GM23338 (cell line): ENCODE measurements around the gene PXK. TPM values are rescaled to one million over a fixed set of nuclear protein-coding genes. Genes with fewer than 3 reads are reported as not detected.

ENCODE experiments used
- ATAC-seq: fragments of 200-7000 bp; cut with Tn5 transposase; 3 replicates; pipeline ENCODE4 v1.9.1; 2020
- DNase-seq: peaks from one replicate; pipeline ENCODE4 v3.0.0-alpha.2; 2015; ENCODE audit warnings: low spot score
- H2AFZ ChIP-seq: fragments of 200-600 bp; sonication (generic); 2 replicates; pipeline ENCODE4 v1.8.0; 2016; ENCODE audit warnings: antibody characterized with exemption, mild to moderate bottlenecking, moderate library complexity
- H3F3A ChIP-seq: fragments of 200-600 bp; sonication (generic); replicated peaks from 2 replicates; pipeline ENCODE4 v1.8.0; 2017; ENCODE audit warnings: antibody characterized with exemption, mixed run types, low read depth
- H3K27ac ChIP-seq: fragments of 200-600 bp; sonication (generic); 2 replicates; pipeline ENCODE4 v1.6.1; 2016; ENCODE audit warnings: low read depth
- H3K27me3 ChIP-seq: fragments of 200-600 bp; sonication (generic); 2 replicates; pipeline ENCODE4 v1.8.0; 2016; ENCODE audit warnings: mild to moderate bottlenecking, mixed run types, moderate library complexity; ENCODE audit not compliant: insufficient read depth
- H3K36me3 ChIP-seq: fragments of 200-600 bp; sonication (generic); 2 replicates; pipeline ENCODE4 v1.8.0; 2016; ENCODE audit warnings: mild to moderate bottlenecking; ENCODE audit not compliant: insufficient read depth
- H3K4me1 ChIP-seq: fragments of 200-600 bp; sonication (generic); 2 replicates; pipeline ENCODE4 v1.8.0; 2016; ENCODE audit warnings: mild to moderate bottlenecking, moderate library complexity; ENCODE audit not compliant: insufficient read depth
- H3K4me2 ChIP-seq: fragments of 200-600 bp; sonication (generic); 2 replicates; pipeline ENCODE4 v1.7.1; 2017; ENCODE audit warnings: mixed run types
- H3K4me3 ChIP-seq: fragments of 200-600 bp; sonication (generic); 2 replicates; pipeline ENCODE4 v1.6.1; 2016; ENCODE audit warnings: mixed run types
- H3K79me2 ChIP-seq: fragments of 200-600 bp; sonication (generic); replicated peaks from 2 replicates; pipeline ENCODE4 v1.8.0; 2017; ENCODE audit warnings: mild to moderate bottlenecking; ENCODE audit not compliant: insufficient read depth
- H3K9me2 ChIP-seq: fragments of 200-600 bp; sonication (generic); 2 replicates; pipeline ENCODE4 v1.8.0; 2017; ENCODE audit not compliant: insufficient read depth
- H4K20me1 ChIP-seq: fragments of 200-600 bp; sonication (generic); replicated peaks from 2 replicates; pipeline ENCODE4 v1.8.0; 2017; ENCODE audit warnings: mild to moderate bottlenecking; ENCODE audit not compliant: insufficient read depth
- H3K27ac Mint-ChIP-seq: 2 replicates; pipeline ENCODE4 v1.8.0; 2020; ENCODE audit warnings: inconsistent platforms, mild to moderate bottlenecking, moderate library complexity, mixed read lengths
- H3K27me3 Mint-ChIP-seq: 3 replicates; pipeline ENCODE4 v1.8.0; 2022; ENCODE audit warnings: low read depth, mild to moderate bottlenecking, moderate library complexity, mixed read lengths, inconsistent platforms; ENCODE audit not compliant: insufficient read depth, poor library complexity
- H3K36me3 Mint-ChIP-seq: 3 replicates; pipeline ENCODE4 v1.8.0; 2021; ENCODE audit warnings: low read depth, mild to moderate bottlenecking, inconsistent platforms, moderate library complexity, mixed read lengths
- H3K4me1 Mint-ChIP-seq: 3 replicates; pipeline ENCODE4 v1.8.0; 2020; ENCODE audit warnings: mild to moderate bottlenecking, inconsistent platforms, mixed read lengths
- H3K4me3 Mint-ChIP-seq: 3 replicates; pipeline ENCODE4 v1.8.0; 2021; ENCODE audit warnings: moderate library complexity, mild to moderate bottlenecking, inconsistent platforms, mixed read lengths
- H3K9me3 Mint-ChIP-seq: 3 replicates; pipeline ENCODE4 v1.8.0; 2020; ENCODE audit warnings: moderate library complexity, mild to moderate bottlenecking, inconsistent platforms, mixed read lengths
- CREB1 ChIP-seq: fragments of 250-450 bp; sonication (Bioruptor Pico); IDR thresholded peaks from 2 replicates; pipeline ENCODE4 v1.5.0; 2020; ENCODE audit warnings: low read depth, mild to moderate bottlenecking, moderate library complexity
- CTCF ChIP-seq, 2 experiments: fragments of 200-600 bp in 1 of 2; sonication (generic) in 1 of 2; conservative IDR thresholded peaks; 2 replicates each; pipeline versions ENCODE4 v1.5.1 to v1.6.1; 2016 to 2017; ENCODE audit warnings: antibody characterized with exemption in 2 of 2, low read depth in 2 of 2, mild to moderate bottlenecking in 2 of 2, moderate library complexity in 1 of 2
- ETS1 ChIP-seq: IDR thresholded peaks from 2 replicates; pipeline ENCODE4 v1.6.1; 2016; ENCODE audit warnings: antibody characterized with exemption
- EZH2 ChIP-seq: fragments of 200-600 bp; sonication (generic); IDR thresholded peaks from one replicate; pipeline ENCODE4 v1.8.0; 2017; ENCODE audit warnings: antibody characterized with exemption, mild to moderate bottlenecking, low read depth; ENCODE audit not compliant: unreplicated experiment
- EZH2phosphoT487 ChIP-seq: fragments of 200-600 bp; sonication (generic); IDR thresholded peaks from one replicate; pipeline ENCODE4 v1.8.1; 2018; ENCODE audit warnings: antibody characterized with exemption; ENCODE audit not compliant: unreplicated experiment
- JUNB ChIP-seq: IDR thresholded peaks from one replicate; pipeline ENCODE4 v1.6.1; 2016; ENCODE audit warnings: antibody characterized with exemption; ENCODE audit not compliant: unreplicated experiment
- NANOG ChIP-seq: IDR thresholded peaks from 2 replicates; pipeline ENCODE4 v1.6.1; 2016; ENCODE audit warnings: antibody characterized with exemption, borderline replicate concordance
- POLR2AphosphoS5 ChIP-seq: IDR thresholded peaks from 2 replicates; pipeline ENCODE4 v1.6.1; 2016; ENCODE audit warnings: antibody characterized with exemption, low read depth
- REST ChIP-seq: IDR thresholded peaks from one replicate; pipeline ENCODE4 v1.6.1; 2018; ENCODE audit warnings: antibody characterized with exemption; ENCODE audit not compliant: unreplicated experiment
- STAT1 ChIP-seq: IDR thresholded peaks from one replicate; pipeline ENCODE4 v1.6.1; 2016; ENCODE audit warnings: antibody characterized with exemption; ENCODE audit not compliant: unreplicated experiment
- ZNF114 ChIP-seq: fragments of 250-450 bp; sonication (Bioruptor Pico); IDR thresholded peaks from 2 replicates; pipeline ENCODE4 v1.5.0; 2020; ENCODE audit warnings: mild to moderate bottlenecking, moderate library complexity
- ZNF331 ChIP-seq: fragments of 250-450 bp; sonication (Bioruptor Pico); IDR thresholded peaks from 2 replicates; pipeline ENCODE4 v1.5.0; 2020; ENCODE audit warnings: low read depth, mild to moderate bottlenecking, moderate library complexity
- ZNF462 ChIP-seq: fragments of 250-450 bp; sonication (Bioruptor Pico); IDR thresholded peaks from 2 replicates; pipeline ENCODE4 v1.5.0; 2020; ENCODE audit warnings: mild to moderate bottlenecking, moderate library complexity
- polyA plus RNA-seq: library from polyadenylated mRNA; unstranded; fragments of >200 nt; fragmentation: Nextera tagmentation; extraction: Ambion mirVana; gene quantifications from 2 replicates; pipeline ENCODE4 v1.2.1, GENCODE V29; 2016
- total RNA-seq: library from RNA; depleted of rRNA; stranded (reverse); fragments of >200 nt; shearing (Covaris generic); gene quantifications from 2 replicates; pipeline ENCODE4 v1.2.3, GENCODE V29; 2014

The PXK gene
- total and polyA plus RNA-seq, 2 experiments from 2014 or later = 6.4 to 6.5 TPM

- Mint-ChIP-seq H3K27ac (no peak overlapping the region), H3K9me3 (no peaks in the 10 kb centered on the region), H3K4me3 (no peak overlapping the region), H3K4me1 (peaks cover 7% of the 10 kb centered on the region), H3K36me3 (no peaks in the 10 kb centered on the region), H3K27me3 (peaks cover 7% of the 10 kb centered on the region)
- no peak for DNase-seq
- no peaks in the 10 kb centered on the region for H3F3A ChIP-seq
- no peaks in the 10 kb centered on the region for H3K36me3 ChIP-seq
- H4K20me1 ChIP-seq = no peaks in the 10 kb centered on the region
- no peak for TF ChIP-seq ETS1
- no peak for TF ChIP-seq ZNF331 (CRISPR knock-in tag)
- no peak for TF ChIP-seq ZNF114 (CRISPR knock-in tag)
- TF ChIP-seq EZH2phosphoT487 = no peak
- TF ChIP-seq STAT1 = no peak
- TF ChIP-seq CTCF (conservative IDR thresholded peaks at IDR 0.05; ENCODE audit: low read depth in 2 of 2) = no peak
- no peak for TF ChIP-seq CREB1
- no peak for TF ChIP-seq JUNB
- no peak for TF ChIP-seq EZH2
- no peak for TF ChIP-seq ZNF462 (CRISPR knock-in tag)
- no peak for TF ChIP-seq POLR2AphosphoS5
- TF ChIP-seq NANOG = no peak
- no peak for TF ChIP-seq REST
- 0 out of 2 replicates have a peak, but pooled peaks cover 3% of the 10 kb centered on the region for H3K27me3 ChIP-seq
- H3K79me2 ChIP-seq = no peaks in the 10 kb centered on the region
- 0 out of 2 replicates have a peak, but pooled peaks cover 3% of the 10 kb centered on the region for H3K4me1 ChIP-seq
- H3K4me2 ChIP-seq = no peak overlapping the region
- no peak for ATAC-seq
- no peak overlapping the region for H2AFZ ChIP-seq
- H3K9me2 ChIP-seq = no peaks in the 10 kb centered on the region
- H3K27ac ChIP-seq = no peak overlapping the region
- H3K4me3 ChIP-seq = no peak overlapping the region
These were observed 33.6 kb upstream of the PXK start for GRCh38 chr3:58299075-58299474.
